Endothelial cell (in vitro differentiated cells): ENCODE data around the gene EML4. TPM values are rescaled to one million over a fixed set of nuclear protein-coding genes. Genes with fewer than 3 reads are reported as not detected.

Experiments used
- DNase-seq: peaks from one replicate; pipeline ENCODE4 v3.0.0; 2021; ENCODE audit warnings: low spot score
- H3K27ac Mint-ChIP-seq: one replicate; pipeline ENCODE4 v1.8.0; 2021; ENCODE audit warnings: mixed read lengths, inconsistent platforms; ENCODE audit not compliant: unreplicated experiment
- H3K27me3 Mint-ChIP-seq: one replicate; pipeline ENCODE4 v1.8.0; 2021; ENCODE audit warnings: mild to moderate bottlenecking, moderate library complexity, mixed read lengths, inconsistent platforms; ENCODE audit not compliant: unreplicated experiment
- H3K36me3 Mint-ChIP-seq: one replicate; pipeline ENCODE4 v1.8.0; 2021; ENCODE audit warnings: mild to moderate bottlenecking, low read depth, mixed read lengths, inconsistent platforms; ENCODE audit not compliant: unreplicated experiment
- H3K4me1 Mint-ChIP-seq: one replicate; pipeline ENCODE4 v1.8.0; 2021; ENCODE audit warnings: mild to moderate bottlenecking, mixed read lengths, inconsistent platforms; ENCODE audit not compliant: unreplicated experiment
- H3K4me3 Mint-ChIP-seq: one replicate; pipeline ENCODE4 v1.8.0; 2021; ENCODE audit warnings: mild to moderate bottlenecking, mixed read lengths, inconsistent platforms; ENCODE audit not compliant: unreplicated experiment
- H3K9me3 Mint-ChIP-seq: one replicate; pipeline ENCODE4 v1.8.0; 2021; ENCODE audit warnings: mixed read lengths, inconsistent platforms; ENCODE audit not compliant: unreplicated experiment
- CTCF ChIP-seq: fragments of 200-600 bp; sonication (generic); IDR thresholded peaks from one replicate; pipeline ENCODE4 v1.5.0; 2021; ENCODE audit warnings: antibody characterized with exemption; ENCODE audit not compliant: unreplicated experiment
- total RNA-seq: library from RNA; stranded (reverse); fragmentation: NEBNext Ultra II Directional; extraction: Animal tissue kit (Norgen Biotek cat#: 25700); gene quantifications from one replicate; pipeline ENCODE4 v1.2.1, GENCODE V29; 2021; ENCODE audit not compliant: unreplicated experiment

EML4 gene
- total RNA-seq, 1 donor from 2014 or later = 49.7 TPM

- Mint-ChIP-seq H3K27me3 (peaks cover 8% of the 10 kb centered on the region), H3K4me3 (peak overlapping the region; percentile 24), H3K9me3 (no peaks in the 10 kb centered on the region), H3K4me1 (peaks cover 25% of the 10 kb centered on the region), H3K27ac (no peak overlapping the region), H3K36me3 (peaks cover 33% of the 10 kb centered on the region)
- no peak for TF ChIP-seq CTCF
- no peak for DNase-seq
These were observed 169.5 kb downstream of the EML4 start for GRCh38 chr2:42338567-42339190.

- no peak for TF ChIP-seq CTCF
- Mint-ChIP-seq H3K4me3 (no peak overlapping the region), H3K36me3 (peaks cover 34% of the 10 kb centered on the region), H3K4me1 (peaks cover 25% of the 10 kb centered on the region), H3K27ac (no peak overlapping the region), H3K9me3 (no peaks in the 10 kb centered on the region), H3K27me3 (peaks cover 8% of the 10 kb centered on the region)
- DNase-seq = peak; percentile 28
These were observed 170.2 kb downstream of the EML4 start for GRCh38 chr2:42339191-42339912.

DNA sequence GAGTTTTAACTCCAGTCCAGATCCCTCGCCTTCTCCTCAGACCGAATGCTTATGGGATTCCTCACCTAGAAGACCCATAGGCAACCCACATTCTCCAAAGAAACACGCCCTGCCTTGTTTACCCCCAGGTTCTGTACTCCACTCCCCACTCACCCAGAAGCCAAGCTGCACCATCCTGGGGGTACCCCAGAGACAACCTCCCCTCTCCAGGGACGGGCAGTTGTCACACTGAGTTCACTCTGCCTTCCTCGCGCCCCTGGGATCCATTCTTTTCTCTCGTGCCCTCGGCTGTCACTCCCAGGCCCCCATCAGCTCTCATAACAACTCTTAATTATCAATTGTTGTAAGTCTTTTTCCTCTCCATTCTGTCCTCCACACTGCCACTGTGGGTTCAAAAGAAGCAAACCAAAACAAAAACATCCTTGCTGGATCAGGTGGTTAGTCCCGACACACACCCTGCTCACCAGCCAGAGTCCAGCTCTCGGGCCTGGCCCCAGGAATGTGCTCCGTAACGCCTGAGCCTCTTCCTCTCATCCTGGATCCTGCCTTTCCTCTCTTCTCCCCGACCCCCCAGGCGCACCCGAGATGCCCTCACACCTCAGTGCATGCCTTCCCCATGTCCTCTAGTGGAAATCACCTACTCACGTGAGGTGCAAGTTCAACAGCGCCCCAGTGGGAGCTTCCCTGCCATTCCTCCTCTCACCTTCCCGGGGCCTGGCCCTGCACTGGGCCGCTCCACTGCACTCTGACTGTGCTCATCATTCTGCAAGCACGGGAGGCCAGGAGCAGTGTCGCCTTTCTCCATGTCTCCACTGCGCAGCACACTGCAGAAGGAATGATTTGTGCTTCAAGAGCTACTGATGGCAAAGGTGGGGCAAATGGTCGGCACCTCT lies 171.1 kb downstream of the EML4 start:
- H3K4me3 Mint-ChIP-seq = peak overlapping the region; percentile 33

DNA sequence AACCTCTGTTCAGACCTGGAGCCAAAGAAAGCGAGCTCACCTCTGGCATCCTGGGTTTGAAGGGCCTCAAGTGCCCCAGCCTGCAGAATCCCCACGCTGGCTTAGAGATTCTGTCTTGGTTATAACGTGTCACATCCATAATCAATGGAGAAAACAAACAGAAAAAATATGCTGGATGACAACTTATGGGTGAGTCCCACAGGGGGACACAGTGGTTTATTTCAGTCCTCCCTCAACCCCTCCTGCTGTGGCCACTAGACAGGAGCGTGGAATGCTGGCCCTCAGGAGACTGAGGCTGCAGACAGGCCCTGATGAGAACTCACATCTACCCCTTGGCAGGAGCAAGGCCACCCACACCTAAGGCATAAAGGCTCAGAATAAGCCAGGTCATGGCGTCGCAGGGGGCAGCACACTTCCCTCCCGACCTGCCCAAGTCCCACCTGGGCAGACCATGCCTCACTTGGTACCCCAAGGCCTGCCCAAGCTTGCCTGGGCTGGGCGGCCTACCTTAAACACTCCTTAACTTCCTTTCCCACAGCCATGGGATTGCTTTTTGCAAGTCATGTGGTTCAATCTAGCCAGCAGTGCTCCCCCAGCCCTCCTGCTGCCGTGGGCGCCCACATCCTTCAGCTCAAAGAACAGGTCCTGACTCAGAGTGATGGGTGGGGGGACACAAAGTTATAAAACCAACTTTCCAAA lies 171.9 kb downstream of the EML4 start:
- peak overlapping the region; percentile 33 for H3K4me3 Mint-ChIP-seq
- H3K27me3 Mint-ChIP-seq = peaks cover 8% of the 10 kb centered on the region
- no peak for DNase-seq
- no peak for TF ChIP-seq CTCF
- H3K4me1 Mint-ChIP-seq = peaks cover 25% of the 10 kb centered on the region
- peaks cover 40% of the 10 kb centered on the region for H3K36me3 Mint-ChIP-seq
- no peaks in the 10 kb centered on the region for H3K9me3 Mint-ChIP-seq
- H3K27ac Mint-ChIP-seq = peak overlapping the region; percentile 40

More for the DNA sequence above, 171.1 kb downstream of the EML4 start:
- Mint-ChIP-seq H3K4me1 (peaks cover 25% of the 10 kb centered on the region), H3K27ac (peak overlapping the region; percentile 40), H3K27me3 (peaks cover 8% of the 10 kb centered on the region), H3K9me3 (no peaks in the 10 kb centered on the region), H3K36me3 (peaks cover 34% of the 10 kb centered on the region)
- no peak for DNase-seq
- no peak for TF ChIP-seq CTCF
